Muscle layer of colon (tissue), 2 donors: Measurements from ENCODE around the gene LIG3.
A peak's percentile ranks its signal among the peaks of the same experiment; 100 is the strongest.
"Not testable (repeated sequence)": the region's sequence is repeated elsewhere in the genome, so short reads cannot be mapped to it uniquely, and the experiment has no call there.

Experiments used
- H3K27ac ChIP-seq: one replicate; pipeline ENCODE4 v1.7.0; 2013; ENCODE audit warnings: low read depth, mild to moderate bottlenecking, low read length, moderate library complexity
- H3K27me3 ChIP-seq, 2 donors: one replicate each; pipeline ENCODE4 v1.7.0; 2013; ENCODE audit warnings: low read length in 2 of 2, mild to moderate bottlenecking in 2 of 2; ENCODE audit not compliant: insufficient read depth in 2 of 2, control insufficient read depth in 1 of 2
- H3K36me3 ChIP-seq: one replicate; pipeline ENCODE4 v1.7.0; 2013; ENCODE audit warnings: mild to moderate bottlenecking, low read length; ENCODE audit not compliant: insufficient read depth
- H3K4me1 ChIP-seq: one replicate; pipeline ENCODE4 v1.7.0; 2013; ENCODE audit warnings: mild to moderate bottlenecking, low read length; ENCODE audit not compliant: insufficient read depth
- H3K4me3 ChIP-seq, 2 donors: one replicate each; pipeline ENCODE4 v1.7.0; 2013; ENCODE audit warnings: low read length in 2 of 2, low read depth in 1 of 2, mild to moderate bottlenecking in 1 of 2, moderate library complexity in 1 of 2
- H3K9ac ChIP-seq: one replicate; pipeline ENCODE4 v1.7.0; 2013; ENCODE audit warnings: low read length
- H3K9me3 ChIP-seq: one replicate; pipeline ENCODE4 v1.7.0; 2013; ENCODE audit warnings: mild to moderate bottlenecking, low read length
- donor health status: abdominal sarcoma.
- donor health status: Adenocarcinoma of cecum.

The LIG3 gene

GRCh38 chr17:34987232-34987631 is 6.9 kb downstream of the LIG3 start:
- Histone ChIP-seq H3K36me3 (peaks cover 56% of the 10 kb centered on the region), H3K4me3 (no peak overlapping the region), H3K4me1 (peaks cover 28% of the 10 kb centered on the region), H3K9me3 (no peaks in the 10 kb centered on the region), H3K27ac (peak overlapping the region; percentile 29), H3K9ac (no peak overlapping the region), H3K27me3 (no peaks in the 10 kb centered on the region)

- peaks cover 63% of the 10 kb centered on the region for H3K36me3 ChIP-seq
- no peaks in the 10 kb centered on the region for H3K9me3 ChIP-seq
- no peak overlapping the region for H3K27ac ChIP-seq
- H3K4me1 ChIP-seq, result peaks cover 17% of the 10 kb centered on the region
- no peaks in the 10 kb centered on the region for H3K27me3 ChIP-seq
- no peak overlapping the region for H3K9ac ChIP-seq
- no peak overlapping the region for H3K4me3 ChIP-seq
These were observed 8.3 kb downstream of the LIG3 start for GRCh38 chr17:34988644-34989043.

DNA sequence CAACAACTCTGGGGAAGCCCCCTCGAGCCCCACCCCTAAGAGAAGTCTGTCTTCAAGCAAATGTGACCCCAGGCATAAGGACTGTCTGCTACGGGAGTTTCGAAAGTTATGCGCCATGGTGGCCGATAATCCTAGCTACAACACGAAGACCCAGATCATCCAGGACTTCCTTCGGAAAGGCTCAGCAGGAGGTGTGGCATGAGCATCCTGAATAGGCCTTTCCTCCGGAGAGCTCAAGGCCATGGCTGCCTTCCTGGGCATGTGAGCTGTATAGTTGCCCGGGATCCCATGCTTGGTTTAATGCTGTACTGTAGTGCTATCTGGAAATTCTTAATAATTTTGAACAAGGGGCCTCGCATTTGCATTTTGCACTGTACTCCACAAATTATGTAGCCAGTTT is 9.2 kb downstream of the LIG3 start:
- Histone ChIP-seq H3K4me3 (no peak overlapping the region), H3K27ac (no peak overlapping the region), H3K9ac (no peak overlapping the region), H3K36me3 (peaks cover 71% of the 10 kb centered on the region), H3K9me3 (no peaks in the 10 kb centered on the region), H3K4me1 (peaks cover 10% of the 10 kb centered on the region), H3K27me3 (no peaks in the 10 kb centered on the region)

DNA sequence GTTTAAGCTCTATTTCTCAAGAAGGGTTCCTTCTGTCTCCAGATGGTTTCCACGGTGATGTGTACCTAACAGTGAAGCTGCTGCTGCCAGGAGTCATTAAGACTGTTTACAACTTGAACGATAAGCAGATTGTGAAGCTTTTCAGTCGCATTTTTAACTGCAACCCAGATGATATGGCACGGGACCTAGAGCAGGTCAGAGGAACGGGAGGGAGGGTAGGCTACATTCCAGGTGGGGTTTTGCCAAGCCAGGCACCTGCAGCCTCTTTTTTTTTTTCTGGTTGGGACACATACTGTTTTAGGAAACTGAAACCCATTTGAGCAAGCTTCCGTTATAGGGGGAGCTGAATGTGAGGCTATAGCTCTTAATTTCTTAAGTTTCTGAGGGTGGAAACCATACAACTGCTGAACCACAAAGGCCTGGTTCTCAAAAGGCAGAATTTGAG is 10.6 kb downstream of the LIG3 start:
- Histone ChIP-seq H3K27ac (peak overlapping the region; percentile 22), H3K9ac (no peak overlapping the region), H3K36me3 (peaks cover 76% of the 10 kb centered on the region), H3K9me3 (no peaks in the 10 kb centered on the region), H3K27me3 (no peaks in the 10 kb centered on the region), H3K4me3 (no peak overlapping the region), H3K4me1 (peaks cover 10% of the 10 kb centered on the region)

DNA sequence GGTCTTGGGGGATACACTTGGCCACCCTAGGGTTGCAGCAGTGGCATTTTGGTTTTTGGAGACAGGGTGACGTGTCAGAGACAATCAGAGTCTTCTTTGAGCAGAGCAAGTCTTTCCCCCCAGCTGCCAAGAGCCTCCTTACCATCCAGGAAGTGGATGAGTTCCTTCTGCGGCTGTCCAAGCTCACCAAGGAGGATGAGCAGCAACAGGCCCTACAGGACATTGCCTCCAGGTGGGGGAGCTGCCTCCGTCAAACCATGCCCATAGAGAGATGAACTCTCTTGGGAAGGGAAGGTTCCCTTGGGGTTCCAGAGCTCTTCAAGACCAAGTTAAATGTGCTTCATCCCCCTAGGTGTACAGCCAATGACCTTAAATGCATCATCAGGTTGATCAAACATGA is 11.3 kb downstream of the LIG3 start:
- Histone ChIP-seq H3K4me3 (no peak overlapping the region), H3K36me3 (peaks cover 80% of the 10 kb centered on the region), H3K27ac (no peak overlapping the region), H3K4me1 (peaks cover 12% of the 10 kb centered on the region), H3K9me3 (no peaks in the 10 kb centered on the region), H3K27me3 (no peaks in the 10 kb centered on the region), H3K9ac (no peak overlapping the region)

- Histone ChIP-seq H3K9ac (no peak overlapping the region), H3K27ac (no peak overlapping the region), H3K9me3 (no peaks in the 10 kb centered on the region), H3K36me3 (peaks cover 83% of the 10 kb centered on the region), H3K27me3 (no peaks in the 10 kb centered on the region), H3K4me3 (no peak overlapping the region), H3K4me1 (peaks cover 26% of the 10 kb centered on the region)
These were observed 12.7 kb downstream of the LIG3 start for GRCh38 chr17:34993031-34993430.

- H3K27ac ChIP-seq, result peak overlapping the region; percentile 92
- peaks cover 76% of the 10 kb centered on the region for H3K36me3 ChIP-seq
- no peak overlapping the region for H3K9ac ChIP-seq
These were observed 16.3 kb downstream of the LIG3 start for GRCh38 chr17:34996422-34997285.

GRCh38 chr17:34997355-34997862 is 17.1 kb downstream of the LIG3 start:
- H3K27ac ChIP-seq, result peak overlapping the region; percentile 92
- H3K36me3 ChIP-seq, result peaks cover 73% of the 10 kb centered on the region
- H3K9me3 ChIP-seq, result no peaks in the 10 kb centered on the region
- no peak overlapping the region for H3K4me3 ChIP-seq
- H3K27me3 ChIP-seq, result no peaks in the 10 kb centered on the region
- H3K9ac ChIP-seq, result peak overlapping the region; percentile 35
- H3K4me1 ChIP-seq, result peaks cover 46% of the 10 kb centered on the region

More at GRCh38 chr17:34996422-34997285, 16.3 kb downstream of the LIG3 start:
- Histone ChIP-seq H3K4me1 (peaks cover 39% of the 10 kb centered on the region), H3K27me3 (no peaks in the 10 kb centered on the region), H3K4me3 (no peak overlapping the region), H3K9me3 (no peaks in the 10 kb centered on the region)

- Histone ChIP-seq H3K9me3 (no peaks in the 10 kb centered on the region), H3K27ac (peak overlapping the region; percentile 89), H3K27me3 (no peaks in the 10 kb centered on the region), H3K36me3 (peaks cover 65% of the 10 kb centered on the region), H3K4me3 (peak overlapping the region in 1 of 2 donors; percentile 19), H3K4me1 (peaks cover 54% of the 10 kb centered on the region), H3K9ac (peak overlapping the region; percentile 35)
These were observed 17.9 kb downstream of the LIG3 start for GRCh38 chr17:34998205-34998604.

DNA sequence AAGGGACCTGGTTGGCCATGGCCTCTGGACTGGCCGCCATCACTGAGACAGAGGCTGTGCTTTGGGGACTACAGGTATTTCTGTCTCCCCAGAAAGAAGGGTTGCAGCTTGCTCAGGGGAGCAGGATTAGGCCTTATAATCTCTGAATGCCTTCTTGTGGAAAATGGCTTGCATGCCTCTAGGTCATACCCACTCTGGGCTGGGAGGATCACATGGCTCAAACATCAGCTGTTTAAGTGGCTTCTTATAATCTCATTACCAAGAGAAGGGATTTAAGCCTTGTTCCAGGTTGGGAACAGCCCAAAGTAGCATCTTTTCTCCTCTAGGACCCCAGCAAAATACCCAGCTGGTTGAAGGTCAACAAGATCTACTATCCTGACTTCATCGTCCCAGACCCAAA is 19.1 kb downstream of the LIG3 start:
- Histone ChIP-seq H3K27ac (peak overlapping the region; percentile 89), H3K4me1 (peaks cover 56% of the 10 kb centered on the region), H3K9ac (no peak overlapping the region)

DNA sequence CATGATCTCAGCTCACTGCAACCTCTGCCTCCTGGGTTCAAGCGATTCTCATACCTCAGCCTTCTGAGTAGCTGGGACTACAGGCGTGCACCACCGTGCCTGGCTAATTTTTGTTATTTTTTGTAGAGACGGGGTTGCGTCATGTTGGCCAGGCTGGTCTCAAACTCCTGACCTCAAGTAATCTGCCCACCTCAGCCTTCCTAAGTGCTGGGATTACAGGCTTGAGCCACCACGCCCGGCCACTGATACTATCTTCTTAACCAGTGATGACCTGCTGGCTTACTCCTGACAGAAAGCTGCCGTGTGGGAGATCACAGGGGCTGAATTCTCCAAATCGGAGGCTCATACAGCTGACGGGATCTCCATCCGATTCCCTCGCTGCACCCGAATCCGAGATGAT is 20.7 kb downstream of the LIG3 start:
- not testable (repeated sequence) for H3K4me3 ChIP-seq, H3K9ac ChIP-seq

More for the DNA sequence above, 19.1 kb downstream of the LIG3 start:
- H3K27me3 ChIP-seq, result no peaks in the 10 kb centered on the region
- peaks cover 60% of the 10 kb centered on the region for H3K36me3 ChIP-seq
- H3K9me3 ChIP-seq, result no peaks in the 10 kb centered on the region
- no peak overlapping the region for H3K4me3 ChIP-seq

More for the DNA sequence above, 20.7 kb downstream of the LIG3 start:
- H3K27me3 ChIP-seq, H3K9me3 ChIP-seq: not testable (repeated sequence)
- H3K36me3 ChIP-seq, result peaks cover 50% of the 10 kb centered on the region
- H3K4me1 ChIP-seq, result peaks cover 56% of the 10 kb centered on the region
- peak overlapping the region; percentile 81 for H3K27ac ChIP-seq
